ENCODE measurements around the gene ASPHD2.

ASPHD2 gene

GRCh38 chr22:26414347-26414746 is 14.7 kb upstream of the ASPHD2 start:
- no peak for DNase-seq (ENCODE audit: low spot score)
- in situ Hi-C loops (cut with MboI; ENCODE audit: low pct_unique_long_range_greater_than_20kb, low sequenced_read_pairs, unreplicated experiment) = no loop called here

GRCh38 chr22:26416256-26416655 is 12.8 kb upstream of the ASPHD2 start:
- no peak for TF ChIP-seq CTCF (IDR thresholded peaks at IDR 0.05; ENCODE audit: extremely low read depth, insufficient read depth, missing control alignments)
- no peak for DNase-seq (ENCODE audit: low spot score)
- in situ Hi-C loops (cut with MboI; ENCODE audit: low pct_unique_long_range_greater_than_20kb, low sequenced_read_pairs, unreplicated experiment) = no loop called here

More at GRCh38 chr22:26414347-26414746, 14.7 kb upstream of the ASPHD2 start:
- TF ChIP-seq CTCF (IDR thresholded peaks at IDR 0.05; ENCODE audit: extremely low read depth, insufficient read depth, missing control alignments) = no peak

GRCh38 chr22:26416670-26417276 is 12.3 kb upstream of the ASPHD2 start:
- TF ChIP-seq CTCF (IDR thresholded peaks at IDR 0.05; ENCODE audit: extremely low read depth, insufficient read depth, missing control alignments) = no peak
- no peak for DNase-seq (ENCODE audit: low spot score)
- in situ Hi-C loops (cut with MboI; ENCODE audit: low pct_unique_long_range_greater_than_20kb, low sequenced_read_pairs, unreplicated experiment) = no loop called here

GRCh38 chr22:26417406-26417805 is 11.7 kb upstream of the ASPHD2 start:
- in situ Hi-C loops (cut with MboI; ENCODE audit: low pct_unique_long_range_greater_than_20kb, low sequenced_read_pairs, unreplicated experiment) = no loop called here
- DNase-seq (ENCODE audit: low spot score) = no peak

GRCh38 chr22:26418620-26419019 is 10.4 kb upstream of the ASPHD2 start:
- no peak for DNase-seq (ENCODE audit: low spot score)
- in situ Hi-C loops (cut with MboI; ENCODE audit: low pct_unique_long_range_greater_than_20kb, low sequenced_read_pairs, unreplicated experiment) = no loop called here
- TF ChIP-seq CTCF (IDR thresholded peaks at IDR 0.05; ENCODE audit: extremely low read depth, insufficient read depth, missing control alignments) = no peak

More at GRCh38 chr22:26417406-26417805, 11.7 kb upstream of the ASPHD2 start:
- TF ChIP-seq CTCF (IDR thresholded peaks at IDR 0.05; ENCODE audit: extremely low read depth, insufficient read depth, missing control alignments) = no peak

GRCh38 chr22:26426924-26427323 is 2.1 kb upstream of the ASPHD2 start:
- in situ Hi-C loops (cut with MboI; ENCODE audit: low pct_unique_long_range_greater_than_20kb, low sequenced_read_pairs, unreplicated experiment) = no loop called here
- DNase-seq (ENCODE audit: low spot score) = no peak
- TF ChIP-seq CTCF (IDR thresholded peaks at IDR 0.05; ENCODE audit: extremely low read depth, insufficient read depth, missing control alignments) = no peak

All from GM13977 (cell line).